Ishikawa (cell line): ENCODE results near the gene LCN2.

Source experiments
- EGR1 ChIP-seq: IDR thresholded peaks from 2 replicates; pipeline ENCODE4 v1.6.1; 2012
- EP300 ChIP-seq: IDR thresholded peaks from 2 replicates; pipeline ENCODE4 v1.6.1; 2012; ENCODE audit warnings: borderline replicate concordance
- RAD21 ChIP-seq: IDR thresholded peaks from 2 replicates; pipeline ENCODE4 v1.6.1; 2012; ENCODE audit warnings: low read depth
- REST ChIP-seq: IDR thresholded peaks from 2 replicates; pipeline ENCODE4 v1.6.1; 2012; ENCODE audit warnings: low read depth, mild to moderate bottlenecking
- TAF1 ChIP-seq: IDR thresholded peaks from 2 replicates; pipeline ENCODE4 v1.6.1; 2012; ENCODE audit warnings: low read depth, mild to moderate bottlenecking
- TCF12 ChIP-seq: IDR thresholded peaks from 2 replicates; pipeline ENCODE4 v1.6.1; 2012; ENCODE audit warnings: low read depth
- YY1 ChIP-seq: IDR thresholded peaks from 2 replicates; pipeline ENCODE4 v1.6.1; 2012; ENCODE audit warnings: low read depth
- TF ChIP-seq, protein P1 (sequence below): IDR thresholded peaks from 2 replicates; pipeline ENCODE4 v1.6.1; 2012
- TF ChIP-seq, protein P2 (sequence below): IDR thresholded peaks from 2 replicates; pipeline ENCODE4 v1.6.1; 2012

- no peak for TF ChIP-seq RAD21
- no peak for TF ChIP-seq EP300
- TF ChIP-seq, protein P1, sequence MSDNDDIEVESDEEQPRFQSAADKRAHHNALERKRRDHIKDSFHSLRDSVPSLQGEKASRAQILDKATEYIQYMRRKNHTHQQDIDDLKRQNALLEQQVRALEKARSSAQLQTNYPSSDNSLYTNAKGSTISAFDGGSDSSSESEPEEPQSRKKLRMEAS = no peak
- TF ChIP-seq, protein P2, sequence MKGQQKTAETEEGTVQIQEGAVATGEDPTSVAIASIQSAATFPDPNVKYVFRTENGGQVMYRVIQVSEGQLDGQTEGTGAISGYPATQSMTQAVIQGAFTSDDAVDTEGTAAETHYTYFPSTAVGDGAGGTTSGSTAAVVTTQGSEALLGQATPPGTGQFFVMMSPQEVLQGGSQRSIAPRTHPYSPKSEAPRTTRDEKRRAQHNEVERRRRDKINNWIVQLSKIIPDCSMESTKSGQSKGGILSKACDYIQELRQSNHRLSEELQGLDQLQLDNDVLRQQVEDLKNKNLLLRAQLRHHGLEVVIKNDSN = no peak
- TF ChIP-seq TCF12 = no peak
- TF ChIP-seq EGR1 = no peak
- no peak for TF ChIP-seq TAF1
- TF ChIP-seq YY1 = no peak
- TF ChIP-seq REST = no peak
These were observed 16.9 kb downstream of the LCN2 start for GRCh38 chr9:128166169-128166568.
